ENCODE results near the gene TRIM17. TPM values are rescaled to one million over a fixed set of nuclear protein-coding genes. Genes with fewer than 3 reads are reported as not detected.

TRIM17 gene
- total RNA-seq, 4 donors from 2014 or later = 1.2 to 3.8 (median 2.8) TPM

DNA sequence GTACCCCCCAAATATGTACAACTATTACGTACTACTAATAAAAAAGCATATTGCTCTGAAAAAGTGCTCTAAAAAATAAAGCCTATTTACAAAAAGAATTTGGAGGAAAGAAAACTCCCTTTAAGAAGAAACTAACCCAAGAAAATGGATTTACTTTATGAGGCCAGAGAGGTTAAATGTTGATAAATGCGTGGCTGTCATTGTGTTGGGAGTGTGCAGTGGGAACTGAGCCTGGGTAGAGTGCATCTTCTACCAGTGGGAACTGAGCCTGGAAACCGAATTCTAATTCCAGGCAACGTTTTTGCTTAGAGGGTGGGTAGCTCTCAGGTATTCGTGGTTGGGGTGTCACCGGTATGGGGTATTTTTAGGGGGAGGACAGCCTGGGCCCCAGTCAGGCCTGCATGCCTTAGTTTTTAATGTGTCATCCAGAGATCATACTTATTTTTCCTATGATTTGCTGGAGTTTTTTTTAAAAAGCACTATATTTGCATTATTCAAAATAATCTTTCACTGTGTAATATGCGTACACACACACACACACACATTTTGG is 46.4 kb upstream of the TRIM17 start:
- DNase-seq (ENCODE audit: low spot score in 2 of 2) = no peak
- Histone ChIP-seq H3K4me3 (no peak overlapping the region), H3K9me3 (no peaks in the 10 kb centered on the region), H3K27me3 (peaks cover 81% of the 10 kb centered on the region), H3K36me3 (no peaks in the 10 kb centered on the region), H3K27ac (no peak overlapping the region), H3K4me1 (peaks cover 32% of the 10 kb centered on the region)
- TF ChIP-seq EP300 (IDR thresholded peaks at IDR 0.05) (no peak), POLR2AphosphoS5 (IDR thresholded peaks at IDR 0.05) (no peak), POLR2A (IDR thresholded peaks at IDR 0.05) (no peak), CTCF (IDR thresholded peaks at IDR 0.05) (no peak)
- whole genome bisulfite sequencing = 61% methylated on average over 7 of the region's 7 CpGs

DNA sequence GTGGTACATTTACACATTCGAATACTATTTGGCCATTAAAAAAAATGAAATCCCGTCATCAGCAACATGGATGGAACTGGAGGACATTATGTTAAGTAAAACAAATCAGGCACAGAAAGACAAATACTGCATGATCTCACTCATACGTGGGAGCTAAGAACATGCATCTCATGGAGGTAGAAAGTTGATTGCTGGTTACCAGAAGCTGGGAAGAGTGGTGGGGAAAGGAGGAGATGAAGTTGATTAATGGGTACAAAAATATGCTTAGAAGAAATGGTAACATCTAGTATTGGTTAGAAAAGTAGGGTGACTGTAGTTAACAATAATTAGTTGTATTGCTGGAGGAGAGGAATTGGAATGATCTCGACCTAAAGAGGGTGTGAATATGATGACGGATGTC is 45.9 kb upstream of the TRIM17 start:
- H3K27me3 ChIP-seq = peaks cover 76% of the 10 kb centered on the region
- H3K4me3 ChIP-seq = no peak overlapping the region
- TF ChIP-seq CTCF (IDR thresholded peaks at IDR 0.05) (no peak), POLR2A (IDR thresholded peaks at IDR 0.05) (no peak), POLR2AphosphoS5 (IDR thresholded peaks at IDR 0.05) (no peak), EP300 (IDR thresholded peaks at IDR 0.05) (no peak)
- no peak overlapping the region for H3K27ac ChIP-seq
- no peaks in the 10 kb centered on the region for H3K36me3 ChIP-seq
- 88% methylated on average over 5 of the region's 5 CpGs for WGBS
- no peaks in the 10 kb centered on the region for H3K9me3 ChIP-seq
- no peak for DNase-seq (ENCODE audit: low spot score in 2 of 2)
- peaks cover 36% of the 10 kb centered on the region for H3K4me1 ChIP-seq

- no peak overlapping the region for H3K27ac ChIP-seq
- no peaks in the 10 kb centered on the region for H3K9me3 ChIP-seq
- DNase-seq (ENCODE audit: low spot score in 2 of 2) = no peak
- H3K4me1 ChIP-seq = peaks cover 53% of the 10 kb centered on the region
- whole genome bisulfite sequencing = 91% methylated on average over 2 of the region's 2 CpGs
- peaks cover 61% of the 10 kb centered on the region for H3K27me3 ChIP-seq
- no peaks in the 10 kb centered on the region for H3K36me3 ChIP-seq
- TF ChIP-seq POLR2A (IDR thresholded peaks at IDR 0.05) (no peak), CTCF (IDR thresholded peaks at IDR 0.05) (no peak), EP300 (IDR thresholded peaks at IDR 0.05) (no peak), POLR2AphosphoS5 (IDR thresholded peaks at IDR 0.05) (no peak)
- H3K4me3 ChIP-seq = no peak overlapping the region
Observed at GRCh38 chr1:228460821-228461220, 44.2 kb upstream of the TRIM17 start.

DNA sequence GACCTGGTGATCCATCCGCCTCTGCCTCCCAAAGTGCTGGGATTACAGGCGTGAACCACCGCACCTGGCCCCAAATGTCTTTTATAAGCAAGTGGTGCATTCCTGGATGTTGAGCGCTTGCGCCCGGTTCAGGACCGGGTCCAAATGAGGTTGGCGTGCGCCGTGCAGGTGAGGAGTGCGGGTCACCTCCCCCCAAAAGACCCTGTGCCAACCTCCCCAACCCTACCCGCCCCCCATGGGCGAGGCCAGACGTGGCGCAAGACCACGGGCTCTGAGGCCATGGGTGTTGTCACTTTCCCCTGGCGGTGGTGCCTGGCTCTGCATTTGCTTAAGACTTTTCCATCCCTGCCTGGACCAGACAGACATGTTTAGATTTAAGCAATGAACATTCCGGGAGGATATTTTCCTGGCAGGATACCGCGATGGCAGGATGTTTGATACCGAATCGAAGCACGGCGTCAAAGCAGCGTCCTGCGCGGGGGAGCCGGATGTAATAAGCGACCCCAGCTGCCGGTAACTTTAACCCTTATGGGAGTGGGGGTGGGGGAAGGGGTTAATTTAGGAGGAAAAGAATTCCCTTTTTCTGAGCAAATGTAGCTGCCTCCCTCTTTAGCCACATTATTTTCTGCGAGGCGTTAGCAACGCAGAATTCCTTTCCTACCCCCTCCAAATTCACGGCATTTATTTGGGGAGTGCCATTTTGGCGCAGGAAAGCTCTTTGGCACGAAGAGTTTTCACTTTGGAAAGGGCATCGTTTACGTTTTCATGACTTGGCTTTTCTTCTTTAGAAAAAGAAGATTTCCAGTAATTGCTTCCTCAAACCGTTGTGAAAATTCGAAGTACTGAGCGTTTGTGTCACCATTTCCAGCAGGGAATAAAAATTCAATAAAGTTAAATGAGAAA is 42.7 kb upstream of the TRIM17 start:
- Histone ChIP-seq H3K4me3 (peak overlapping the region; percentile 55), H3K36me3 (no peaks in the 10 kb centered on the region), H3K27me3 (peaks cover 46% of the 10 kb centered on the region), H3K9me3 (no peaks in the 10 kb centered on the region), H3K4me1 (peaks cover 48% of the 10 kb centered on the region), H3K27ac (peak overlapping the region; percentile 89)
- peak in 1 of 2 donors; percentile 83 for DNase-seq (ENCODE audit: low spot score in 2 of 2)
- TF ChIP-seq CTCF (IDR thresholded peaks at IDR 0.05) (peak; percentile 58 to 80), EP300 (IDR thresholded peaks at IDR 0.05) (no peak)
- 8% methylated on average over 29 of the region's 41 CpGs for WGBS

- H3K27ac ChIP-seq = peak overlapping the region; percentile 89
- H3K9me3 ChIP-seq = no peaks in the 10 kb centered on the region
- peaks cover 37% of the 10 kb centered on the region for H3K4me1 ChIP-seq
- TF ChIP-seq POLR2AphosphoS5 (IDR thresholded peaks at IDR 0.05) = peak in 1 of 3 donors; percentile 70
- TF ChIP-seq CTCF (IDR thresholded peaks at IDR 0.05) = no peak
- TF ChIP-seq EP300 (IDR thresholded peaks at IDR 0.05) = no peak
- TF ChIP-seq POLR2A (IDR thresholded peaks at IDR 0.05) = peak in 1 of 2 donors; percentile 31
- H3K36me3 ChIP-seq = no peaks in the 10 kb centered on the region
- DNase-seq (ENCODE audit: low spot score in 2 of 2) = peak; percentile 91 to 93
- peak overlapping the region; percentile 55 for H3K4me3 ChIP-seq
- peaks cover 28% of the 10 kb centered on the region for H3K27me3 ChIP-seq
- WGBS = 1% methylated on average over 23 of the region's 74 CpGs
Observed at GRCh38 chr1:228457396-228458176, 40.9 kb upstream of the TRIM17 start.

All from suprapubic skin (tissue), 4 donors.